ENCODE results near the gene DNAH2. TPM values are rescaled to one million over a fixed set of nuclear protein-coding genes. Genes with fewer than 3 reads are reported as not detected.

The DNAH2 gene
- total RNA-seq, 1 donor, result under 0.01 TPM

DNA sequence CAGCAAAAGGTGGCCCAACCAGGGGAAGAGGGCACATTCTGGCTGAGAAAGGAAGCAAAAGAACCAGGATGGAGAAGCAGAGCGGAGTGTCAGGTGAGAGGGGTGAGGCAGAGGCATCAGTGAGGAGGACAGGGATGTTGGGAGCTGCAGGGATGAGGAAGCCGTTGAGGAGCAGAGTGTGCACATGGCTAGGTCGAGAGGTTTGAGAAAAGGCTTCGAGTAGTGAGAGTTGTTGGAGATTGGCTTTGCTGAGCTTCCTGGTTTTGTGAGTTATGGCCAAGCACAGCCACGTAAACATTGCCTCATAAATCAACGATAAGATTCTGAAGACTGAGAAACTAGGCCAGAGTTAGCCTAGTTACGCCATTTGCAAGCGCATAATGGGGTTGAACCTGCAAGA lies 26.9 kb downstream of the DNAH2 start:
- no peak overlapping the region for H3K4me3 ChIP-seq (ENCODE audit: low read depth, low read length)
- TF ChIP-seq CTCF (IDR thresholded peaks at IDR 0.05; ENCODE audit: insufficient read depth, low read length), result no peak
- DNase-seq (ENCODE audit: low read depth), result peak; percentile 40

GRCh38 chr17:7745748-7746470 lies 28.4 kb downstream of the DNAH2 start:
- H3K4me3 ChIP-seq (ENCODE audit: low read depth, low read length), result no peak overlapping the region
- DNase-seq (ENCODE audit: low read depth), result peak; percentile 94
- TF ChIP-seq CTCF (IDR thresholded peaks at IDR 0.05; ENCODE audit: insufficient read depth, low read length), result peak; percentile 35

DNA sequence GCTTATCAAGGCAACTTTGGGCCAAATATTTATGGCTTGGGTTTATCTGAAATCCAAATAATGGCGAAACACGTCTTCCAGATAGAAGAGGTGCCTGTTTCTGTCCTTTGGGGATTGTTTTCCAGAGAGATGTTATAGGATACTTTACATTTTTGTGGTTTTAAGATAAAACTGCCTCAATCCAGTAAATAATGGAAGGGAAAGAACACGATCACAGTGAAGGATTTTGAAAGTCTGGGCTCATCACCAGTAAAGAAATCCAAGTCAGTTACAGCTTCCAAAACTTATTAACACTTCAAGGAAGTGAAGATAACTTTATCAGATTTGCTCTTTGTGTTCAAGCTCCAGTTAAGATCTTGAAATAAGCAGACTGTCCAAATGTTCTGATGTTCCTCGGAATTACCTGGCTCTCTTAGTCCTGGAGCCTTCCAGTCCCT lies 30.1 kb downstream of the DNAH2 start:
- TF ChIP-seq CTCF (IDR thresholded peaks at IDR 0.05; ENCODE audit: insufficient read depth, low read length), result no peak
- peak; percentile 95 for DNase-seq (ENCODE audit: low read depth)
- no peak overlapping the region for H3K4me3 ChIP-seq (ENCODE audit: low read depth, low read length)

DNA sequence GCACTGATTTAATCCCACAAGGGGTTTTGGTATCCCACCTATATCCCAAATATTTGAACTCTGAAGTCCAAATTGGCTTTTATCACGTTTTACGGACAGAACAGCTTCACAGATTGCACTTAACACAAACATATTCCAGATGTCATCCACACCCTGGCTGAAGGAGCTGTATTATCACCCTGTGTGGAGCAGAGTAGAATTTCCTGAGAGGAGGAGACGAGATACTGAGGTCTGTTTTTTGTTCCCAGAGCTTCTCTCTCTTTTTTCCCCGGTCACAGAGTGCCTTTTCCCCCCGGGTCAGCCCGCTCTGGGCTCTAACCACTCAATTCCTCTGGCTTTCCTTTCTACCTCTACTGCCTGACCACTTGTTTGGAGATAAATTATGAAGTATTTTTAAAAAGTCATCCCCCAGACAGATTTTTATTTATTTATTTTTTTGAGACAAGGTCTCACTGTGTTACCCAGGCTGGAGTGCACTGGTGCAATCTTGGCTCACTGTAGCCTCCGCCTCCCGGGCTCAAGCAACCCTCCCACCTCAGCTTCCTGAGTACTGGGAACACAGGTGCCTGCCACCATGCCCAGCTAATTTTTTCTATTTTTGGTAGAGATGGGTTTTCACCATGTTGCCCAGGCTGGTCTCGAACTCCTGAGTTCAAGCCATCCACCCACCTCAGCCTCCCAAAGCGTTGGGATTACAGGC lies 30.7 kb downstream of the DNAH2 start:
- TF ChIP-seq CTCF (IDR thresholded peaks at IDR 0.05; ENCODE audit: insufficient read depth, low read length), result no peak
- H3K4me3 ChIP-seq (ENCODE audit: low read depth, low read length), result no peak overlapping the region
- peak; percentile 92 for DNase-seq (ENCODE audit: low read depth)

DNA sequence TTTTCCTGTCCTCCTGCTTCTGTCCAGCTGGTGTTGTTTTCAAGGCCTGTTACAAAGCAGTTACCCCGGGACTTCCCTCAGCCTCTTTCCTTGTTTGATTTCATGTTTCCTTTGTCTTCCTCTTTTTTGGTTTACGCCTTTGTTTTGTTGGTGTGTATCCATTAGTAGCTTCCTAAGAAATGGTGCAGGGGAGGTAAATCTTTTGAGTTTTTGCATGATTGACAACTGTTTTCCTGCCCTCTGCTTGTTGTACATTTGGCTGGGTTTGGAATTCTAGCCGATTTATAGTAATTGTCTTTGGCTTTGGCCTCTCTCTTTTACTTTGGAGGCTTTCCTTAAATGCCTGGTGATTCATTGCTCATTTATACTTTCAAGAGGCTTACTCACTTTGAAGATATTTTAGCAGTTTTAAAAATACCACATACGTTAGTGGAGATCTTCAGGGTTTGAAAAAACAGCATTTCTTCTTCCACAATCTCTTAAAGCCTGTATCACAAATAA lies 32.8 kb downstream of the DNAH2 start:
- no peak overlapping the region for H3K4me3 ChIP-seq (ENCODE audit: low read depth, low read length)
- DNase-seq (ENCODE audit: low read depth), result peak; percentile 93
- no peak for TF ChIP-seq CTCF (IDR thresholded peaks at IDR 0.05; ENCODE audit: insufficient read depth, low read length)

DNA sequence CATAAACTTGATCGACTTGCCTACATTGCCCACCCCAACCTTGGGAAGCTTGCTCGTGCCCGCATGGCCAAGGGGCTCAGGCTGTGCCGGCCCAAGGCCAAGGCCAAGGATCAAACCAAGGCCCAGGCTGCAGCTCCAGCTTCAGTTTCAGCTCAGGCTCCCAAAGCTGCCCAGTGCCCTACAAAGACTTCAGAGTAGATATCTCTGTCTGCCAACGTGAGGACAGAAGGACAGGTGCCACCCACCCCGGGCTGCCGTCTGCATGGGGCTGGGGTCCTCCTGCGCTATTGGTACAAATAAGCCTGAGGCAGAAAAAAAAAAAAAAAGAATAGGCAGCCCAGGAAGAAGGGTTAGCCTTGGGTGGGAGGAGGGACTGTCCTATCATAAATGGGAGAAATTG lies 37.1 kb downstream of the DNAH2 start:
- DNase-seq (ENCODE audit: low read depth), result no peak
- no peak for TF ChIP-seq CTCF (IDR thresholded peaks at IDR 0.05; ENCODE audit: insufficient read depth, low read length)
- no peak overlapping the region for H3K4me3 ChIP-seq (ENCODE audit: low read depth, low read length)

All from fibroblast of the aortic adventitia (primary cell).